HG02588 (cell line): ENCODE data around the gene SYT10.
"Not testable (repeated sequence)": the region's sequence is repeated elsewhere in the genome, so short reads cannot be mapped to it uniquely, and the experiment has no call there.

Source experiments
- ATAC-seq: cut with Tn5 transposase; IDR thresholded peaks from one replicate; pipeline ENCODE4 v1.9.1; 2021; ENCODE audit warnings: mild to moderate bottlenecking, moderate library complexity; ENCODE audit not compliant: unreplicated experiment

SYT10 gene

DNA sequence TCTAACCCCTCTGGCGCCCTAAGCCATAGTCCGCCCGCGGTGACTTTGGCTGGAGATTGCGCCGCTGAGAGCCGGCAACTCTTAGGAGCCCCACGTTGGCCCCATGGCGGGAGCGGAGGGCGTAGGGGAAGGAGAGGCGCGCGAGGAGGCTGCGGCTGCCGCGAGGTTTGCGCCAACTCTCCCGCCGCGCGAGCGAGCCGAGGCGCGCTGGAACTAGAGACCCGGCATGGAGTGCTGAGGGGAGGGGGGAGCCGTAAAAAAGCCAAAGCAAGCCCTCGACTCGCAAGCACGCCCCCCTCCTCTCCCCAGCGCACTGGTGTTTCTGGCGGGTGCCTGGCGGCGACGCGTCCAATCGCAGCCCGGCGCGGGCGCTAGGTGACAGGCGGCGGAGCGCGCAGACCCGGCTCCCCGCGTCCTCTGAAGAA is at the start of gene SYT10:
SYT10 (minus strand) TSS at position 233 of the 425 bp plus-strand sequence. CDS start 297 bp downstream, outside the sequence.
- no peak for ATAC-seq

GRCh38 chr12:33488036-33488435 is 48.4 kb upstream of the SYT10 start:
- ATAC-seq, result no peak

GRCh38 chr12:33486058-33486457 is 46.4 kb upstream of the SYT10 start:
- no peak for ATAC-seq

- ATAC-seq, result no peak
Observed at GRCh38 chr12:33484161-33484560, 44.5 kb upstream of the SYT10 start.

DNA sequence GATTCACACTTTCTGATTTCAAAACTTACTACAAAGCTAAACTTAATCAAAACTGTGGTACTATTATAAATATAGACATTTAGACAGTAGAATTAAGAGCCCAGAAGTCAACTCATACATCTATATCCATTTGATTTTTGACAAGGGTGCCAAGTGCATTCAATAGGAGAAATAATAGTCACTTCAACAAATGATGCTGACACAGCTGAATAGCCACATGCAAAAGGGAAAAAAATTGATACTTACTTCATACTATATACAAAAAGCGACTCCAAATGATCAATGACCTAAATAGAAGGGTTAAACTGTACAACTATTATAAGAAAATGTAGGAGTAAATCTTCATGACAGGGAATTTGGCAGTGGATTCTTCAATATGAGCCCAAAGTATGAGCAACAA is 40.7 kb upstream of the SYT10 start:
- ATAC-seq, result no peak

DNA sequence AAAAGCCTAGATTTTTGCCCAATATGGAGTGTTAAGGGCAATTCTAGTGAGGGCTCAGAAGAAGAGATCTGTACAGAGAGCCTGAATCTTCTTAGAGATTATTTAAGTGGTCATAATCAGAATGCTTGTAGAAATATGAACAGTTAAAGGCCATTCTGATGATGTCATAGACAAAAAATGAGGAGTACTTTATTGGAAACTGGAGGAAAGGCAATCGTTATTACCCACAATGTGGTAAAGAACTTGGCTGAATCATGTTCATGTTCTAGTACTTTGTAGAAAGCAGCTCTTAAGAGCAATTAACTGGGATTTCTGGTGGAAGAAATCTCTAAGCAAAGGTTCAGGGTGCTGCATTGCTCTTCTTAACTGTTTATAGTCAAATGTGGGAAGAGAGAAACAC is 36.4 kb upstream of the SYT10 start:
- ATAC-seq, result no peak

DNA sequence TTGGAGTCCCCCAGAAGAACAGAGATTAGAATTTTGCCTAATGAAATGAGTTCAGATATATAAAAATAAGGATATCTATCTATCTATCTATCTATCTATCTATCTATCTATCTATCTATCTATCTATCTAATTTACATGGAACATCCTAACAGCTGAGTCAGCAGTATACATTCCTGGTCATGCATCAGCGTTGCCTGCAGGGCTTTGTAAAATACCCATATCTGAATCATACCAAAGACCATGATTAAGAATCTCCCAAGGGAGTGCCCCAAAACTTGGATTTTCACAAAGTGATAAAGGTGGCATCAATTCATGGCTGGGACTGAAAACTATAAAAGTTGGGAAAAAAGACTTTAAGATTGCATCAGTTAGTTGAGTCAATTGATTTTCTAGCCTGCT is 32.7 kb upstream of the SYT10 start:
- ATAC-seq, result no peak

- no peak for ATAC-seq
Observed at GRCh38 chr12:33455096-33455495, 15.5 kb upstream of the SYT10 start.

DNA sequence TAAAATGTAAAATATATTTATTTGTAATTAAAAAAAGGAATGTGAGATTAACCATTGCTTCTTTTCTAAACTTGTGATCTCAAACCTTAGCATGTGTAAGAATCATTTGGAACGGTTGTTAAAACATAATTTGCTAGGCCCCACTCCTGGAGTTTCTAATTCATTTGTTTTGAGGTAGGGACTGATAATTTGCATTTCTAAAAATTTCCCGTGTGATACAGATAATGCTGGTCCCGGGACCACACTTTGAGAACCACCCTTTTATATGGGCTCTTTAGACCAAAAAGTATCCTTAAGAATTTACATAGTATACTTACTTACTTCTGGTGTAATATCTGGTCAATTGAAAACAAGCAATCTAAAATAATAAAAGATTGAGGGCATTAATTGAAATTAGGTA is 10.9 kb upstream of the SYT10 start:
- ATAC-seq, result no peak

DNA sequence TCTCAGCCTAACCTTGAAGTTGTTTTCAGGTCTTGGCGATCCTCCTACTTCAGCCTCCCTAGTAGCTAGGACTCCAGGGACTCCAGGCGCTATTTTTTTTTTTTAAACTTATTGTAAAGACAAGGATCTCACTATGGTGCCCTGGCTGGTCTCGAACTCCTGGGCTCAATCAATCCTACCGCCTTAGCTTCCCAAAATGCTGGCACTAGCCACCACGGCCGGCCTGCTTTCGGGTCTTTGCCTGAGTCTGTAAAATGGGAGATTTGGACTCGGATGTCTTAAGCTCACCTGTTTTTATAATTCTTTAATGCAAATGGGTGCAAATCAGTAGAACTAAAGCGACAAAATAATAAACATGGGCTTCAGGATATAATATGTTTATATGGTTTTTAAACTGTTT is 858 bp upstream of the SYT10 start:
- no peak for ATAC-seq

GRCh38 chr12:33438851-33439586 is 600 bp downstream of the SYT10 start:
- no peak for ATAC-seq

DNA sequence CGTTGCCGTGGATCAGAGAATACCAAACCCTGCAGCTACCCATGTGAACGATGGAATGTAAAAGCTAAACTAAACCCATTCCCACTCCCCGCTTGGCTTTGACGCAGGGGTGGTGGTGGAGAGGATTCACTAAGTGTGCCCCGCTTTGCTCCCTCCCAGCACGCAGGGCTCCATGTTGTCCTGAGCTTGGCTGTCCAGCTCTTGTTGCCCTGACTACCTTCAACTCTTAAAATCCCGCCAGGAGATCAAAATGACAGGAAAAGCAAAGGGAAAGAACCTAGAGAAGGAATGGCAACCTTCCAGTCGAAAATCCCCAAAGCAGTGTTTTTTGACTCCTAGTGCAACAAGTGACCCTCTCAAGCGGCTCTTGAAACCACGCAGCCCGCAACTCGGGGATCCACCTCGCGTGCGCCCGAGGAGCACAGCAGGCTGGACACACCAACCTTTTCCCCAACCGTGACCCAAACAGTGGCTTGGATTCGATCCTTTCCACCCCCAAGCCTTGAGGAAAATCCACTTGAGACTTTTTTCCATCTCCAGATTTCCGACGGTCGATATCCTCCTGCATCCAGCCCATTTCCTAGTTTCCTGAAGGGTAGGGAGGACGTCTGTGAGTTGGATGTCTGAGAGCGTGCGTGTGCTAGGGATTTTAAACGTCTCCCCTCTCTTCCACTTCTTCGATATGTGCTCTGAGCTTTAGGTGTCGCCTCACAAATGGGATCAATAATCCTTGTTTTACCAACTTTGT is 1.4 kb downstream of the SYT10 start:
- no peak for ATAC-seq

- ATAC-seq, result no peak
Observed at GRCh38 chr12:33437598-33437997, 2.0 kb downstream of the SYT10 start.

DNA sequence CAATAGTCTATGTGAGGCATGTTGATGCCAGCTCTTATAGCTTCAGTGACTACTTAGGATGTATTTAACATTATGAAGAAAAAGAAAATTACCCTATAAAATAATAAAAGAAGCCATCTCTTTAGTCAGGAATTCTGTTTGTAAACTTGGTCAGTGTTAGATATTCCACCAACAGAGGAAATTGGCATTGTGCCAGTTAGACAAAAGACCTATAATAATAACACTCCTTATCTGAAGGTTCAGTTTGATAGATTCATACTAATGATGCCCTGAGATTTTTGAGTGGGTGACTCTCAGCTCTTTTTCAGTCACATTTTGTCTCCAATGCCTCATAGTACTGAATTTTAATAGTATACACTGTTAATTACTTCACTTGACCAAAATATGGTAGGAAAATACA is 6.6 kb downstream of the SYT10 start:
- no peak for ATAC-seq

GRCh38 chr12:33431648-33432047 is 8.0 kb downstream of the SYT10 start:
- ATAC-seq, result no peak

DNA sequence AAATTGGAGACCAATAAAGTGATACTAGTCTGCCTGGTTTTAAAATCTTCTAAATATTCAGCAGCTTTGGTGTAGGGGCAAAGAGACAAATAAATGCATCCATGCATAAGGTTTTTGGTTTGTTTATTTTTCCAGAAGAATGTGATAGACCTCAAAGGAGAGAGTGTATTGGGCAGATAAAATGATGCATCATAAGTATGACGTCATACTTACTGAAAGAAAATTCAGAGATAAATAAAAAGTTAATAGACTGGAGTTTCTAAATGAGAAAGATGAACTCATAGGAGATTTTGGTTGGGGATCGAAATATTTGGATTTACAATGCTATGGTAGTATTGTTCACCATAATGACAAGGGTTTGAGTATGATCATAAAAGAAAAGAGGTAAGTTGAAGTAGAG is 10.2 kb downstream of the SYT10 start:
- no peak for ATAC-seq

- ATAC-seq, result peak; percentile 88
Observed at GRCh38 chr12:33427071-33427470, 12.5 kb downstream of the SYT10 start.

DNA sequence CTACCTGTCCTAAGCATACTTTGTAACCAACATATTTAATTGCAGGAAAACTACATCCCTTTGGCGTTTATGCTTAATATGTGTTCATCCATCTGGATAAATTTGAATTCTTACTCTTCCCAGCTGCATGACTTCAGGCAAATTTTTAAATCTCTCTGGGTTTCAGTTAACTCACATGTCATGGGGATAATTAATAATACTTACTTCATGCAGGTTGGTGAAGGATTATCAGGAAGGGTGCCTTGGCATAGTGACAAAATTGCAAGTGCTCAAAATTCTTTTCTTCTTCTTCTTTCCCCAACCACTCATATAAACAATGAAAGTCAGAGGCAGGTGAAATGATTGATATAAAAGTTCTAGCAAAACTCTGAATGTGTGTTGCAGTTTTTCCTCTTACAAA is 15.9 kb downstream of the SYT10 start:
- ATAC-seq, result no peak

- not testable (repeated sequence) for ATAC-seq
Observed at GRCh38 chr12:33412410-33412809, 27.2 kb downstream of the SYT10 start.

DNA sequence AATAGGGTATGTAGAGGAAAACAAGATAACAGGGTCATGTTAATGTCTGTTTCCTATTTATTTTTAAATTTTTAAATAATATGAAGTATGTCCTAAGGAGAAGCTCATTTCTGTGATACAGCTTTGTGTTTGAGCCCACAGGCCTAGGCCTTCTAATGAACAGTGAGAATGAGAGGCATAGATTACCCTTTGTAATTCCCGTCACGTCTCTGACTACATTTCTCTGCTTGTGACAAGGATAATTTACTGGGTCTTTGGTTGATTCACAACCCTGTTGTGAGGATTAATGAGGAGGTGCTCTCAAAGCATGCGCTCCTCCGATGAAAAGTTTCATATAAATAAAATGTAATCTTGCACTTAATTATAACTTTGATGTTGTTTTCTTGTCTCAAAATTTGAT is 56.1 kb downstream of the SYT10 start:
- ATAC-seq, result no peak

DNA sequence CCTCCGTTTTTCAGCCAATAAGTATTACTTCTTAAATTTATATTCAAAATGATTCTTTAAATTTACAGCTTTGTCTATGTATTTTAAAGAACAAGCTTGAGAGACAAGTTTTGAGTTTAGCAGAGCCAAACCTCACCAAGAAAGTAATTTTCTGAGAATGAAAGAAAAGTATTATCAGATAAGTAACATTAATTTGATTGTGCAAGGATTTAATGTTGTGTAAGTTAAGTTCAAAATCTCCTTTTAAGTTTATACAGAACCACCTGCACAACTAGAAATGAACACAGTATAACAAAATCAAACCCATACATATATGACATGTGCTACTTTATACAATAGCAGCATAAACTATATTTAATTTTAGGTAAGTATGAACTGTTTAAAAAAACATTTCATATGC is 63.5 kb downstream of the SYT10 start:
- no peak for ATAC-seq

GRCh38 chr12:33370318-33370717 is 69.3 kb downstream of the SYT10 start:
- ATAC-seq, result no peak
